ENCODE data around the gene ANKRD34C.

GRCh38 chr15:79265987-79266579, 16.4 kb upstream of the ANKRD34C start:
- TF ChIP-seq CTCF (conservative IDR thresholded peaks at IDR 0.05) (no peak), EZH2 (IDR thresholded peaks at IDR 0.05; ENCODE audit: low read depth) (no peak)

All from PC-9 (cell line).